H9 (cell line): ENCODE results near the gene SLIT2. TPM values are rescaled to one million over a fixed set of nuclear protein-coding genes. Genes with fewer than 3 reads are reported as not detected.

ENCODE experiments used
- DNase-seq: peaks from one replicate; pipeline ENCODE4 v3.0.0-alpha.2; 2017
- H2AFZ ChIP-seq: one replicate; pipeline ENCODE4 v1.6.1; 2013; ENCODE audit warnings: mild to moderate bottlenecking, low read length, control low read depth, moderate library complexity
- H2AK5ac ChIP-seq: 2 replicates; pipeline ENCODE4 v1.6.1; 2013; ENCODE audit warnings: low read length, control low read depth, mixed read lengths; ENCODE audit not compliant: insufficient read length
- H2BK120ac ChIP-seq: one replicate; pipeline ENCODE4 v1.6.1; 2013; ENCODE audit warnings: low read depth, mild to moderate bottlenecking, low read length, control low read depth, inconsistent platforms; ENCODE audit not compliant: poor library complexity, severe bottlenecking
- H2BK12ac ChIP-seq: 2 replicates; pipeline ENCODE4 v1.6.1; 2013; ENCODE audit warnings: low read length, control low read depth, mixed read lengths, low read depth; ENCODE audit not compliant: insufficient read length
- H2BK15ac ChIP-seq: 2 replicates; pipeline ENCODE4 v1.6.1; 2013; ENCODE audit warnings: low read depth, low read length, control low read depth
- H2BK20ac ChIP-seq: one replicate; pipeline ENCODE4 v1.6.1; 2013; ENCODE audit warnings: low read depth, mild to moderate bottlenecking, low read length, control low read depth, inconsistent platforms; ENCODE audit not compliant: poor library complexity, severe bottlenecking
- H2BK5ac ChIP-seq: 2 replicates; pipeline ENCODE4 v1.6.1; 2013; ENCODE audit warnings: low read length, control low read depth, mixed read lengths; ENCODE audit not compliant: insufficient read length
- H3K14ac ChIP-seq: 2 replicates; pipeline ENCODE4 v1.6.1; 2013; ENCODE audit warnings: low read length, control low read depth; ENCODE audit not compliant: insufficient read depth
- H3K18ac ChIP-seq: 2 replicates; pipeline ENCODE4 v1.6.1; 2013; ENCODE audit warnings: low read depth, mild to moderate bottlenecking, mixed read lengths, low read length, control low read depth; ENCODE audit not compliant: insufficient read length
- H3K23ac ChIP-seq: 2 replicates; pipeline ENCODE4 v1.6.1; 2013; ENCODE audit warnings: low read length, control low read depth, mixed read lengths, low read depth; ENCODE audit not compliant: insufficient read length
- H3K23me2 ChIP-seq: 2 replicates; pipeline ENCODE4 v1.6.1; 2013; ENCODE audit warnings: low read depth, mild to moderate bottlenecking, mixed read lengths, low read length, control low read depth; ENCODE audit not compliant: insufficient read length, poor library complexity, severe bottlenecking
- H3K27ac ChIP-seq: 2 replicates; pipeline ENCODE4 v1.5.1; 2013; ENCODE audit warnings: low read length, control low read depth, mixed read lengths, low read depth; ENCODE audit not compliant: insufficient read length
- H3K27me3 ChIP-seq: 2 replicates; pipeline ENCODE4 v1.6.1; 2013; ENCODE audit warnings: low read length, control low read depth, inconsistent platforms; ENCODE audit not compliant: insufficient read depth
- H3K4ac ChIP-seq: 2 replicates; pipeline ENCODE4 v1.6.1; 2013; ENCODE audit warnings: low read depth, mild to moderate bottlenecking, control low read depth, inconsistent platforms, low read length, moderate library complexity
- H3K4me1 ChIP-seq: 2 replicates; pipeline ENCODE4 v1.6.1; 2013; ENCODE audit warnings: low read length, control low read depth, inconsistent platforms; ENCODE audit not compliant: insufficient read depth
- H3K4me2 ChIP-seq: 2 replicates; pipeline ENCODE4 v1.6.1; 2013; ENCODE audit warnings: low read length, control low read depth, mixed read lengths; ENCODE audit not compliant: insufficient read length, insufficient read depth
- H3K56ac ChIP-seq: 2 replicates; pipeline ENCODE4 v1.6.1; 2013; ENCODE audit warnings: low read depth, mild to moderate bottlenecking, mixed read lengths, low read length, control low read depth; ENCODE audit not compliant: insufficient read length
- H3K79me1 ChIP-seq: 2 replicates; pipeline ENCODE4 v1.6.1; 2013; ENCODE audit warnings: low read depth, mild to moderate bottlenecking, moderate library complexity, low read length, control low read depth, inconsistent platforms; ENCODE audit not compliant: insufficient read depth, poor library complexity, severe bottlenecking
- H3K79me2 ChIP-seq: 2 replicates; pipeline ENCODE4 v1.6.1; 2013; ENCODE audit warnings: low read length, control low read depth, inconsistent platforms; ENCODE audit not compliant: insufficient read depth
- H3K9ac ChIP-seq: 2 replicates; pipeline ENCODE4 v1.6.1; 2013; ENCODE audit warnings: low read length, control low read depth, mixed read lengths; ENCODE audit not compliant: insufficient read length; ENCODE audit errors: extremely low read depth
- H3K9me3 ChIP-seq: one replicate; pipeline ENCODE4 v1.6.1; 2013; ENCODE audit warnings: low read depth, low read length, inconsistent platforms; ENCODE audit not compliant: control insufficient read depth
- H3T11ph ChIP-seq: one replicate; pipeline ENCODE4 v1.6.1; 2013; ENCODE audit warnings: mild to moderate bottlenecking, low read length, control low read depth, inconsistent platforms
- H4K20me1 ChIP-seq: one replicate; pipeline ENCODE4 v1.6.1; 2013; ENCODE audit not compliant: control insufficient read depth, insufficient read length, insufficient read depth
- H4K5ac ChIP-seq: 2 replicates; pipeline ENCODE4 v1.6.1; 2013; ENCODE audit warnings: low read depth, mild to moderate bottlenecking, mixed read lengths, low read length, control low read depth; ENCODE audit not compliant: insufficient read length
- H4K8ac ChIP-seq: replicated peaks from 2 replicates; pipeline ENCODE4 v1.6.1; 2013; ENCODE audit warnings: low read length, control low read depth, mixed read lengths, low read depth; ENCODE audit not compliant: insufficient read length
- H4K91ac ChIP-seq: 2 replicates; pipeline ENCODE4 v1.6.1; 2013; ENCODE audit warnings: low read depth, mild to moderate bottlenecking, moderate library complexity, mixed read lengths, low read length, control low read depth; ENCODE audit not compliant: insufficient read length
- H3K27ac Mint-ChIP-seq, 3 experiments: 2 replicates in 2 of 3; 3 replicates in 1 of 3; pipeline ENCODE4 v1.8.0; 2020 to 2021; ENCODE audit warnings: mixed read lengths in 3 of 3, mild to moderate bottlenecking in 1 of 3, moderate library complexity in 1 of 3
- H3K27me3 Mint-ChIP-seq: 2 replicates; pipeline ENCODE4 v1.8.0; 2021; ENCODE audit warnings: low read depth, mild to moderate bottlenecking, moderate library complexity, mixed read lengths
- H3K36me3 Mint-ChIP-seq, 3 experiments: 2 replicates in 2 of 3; 3 replicates in 1 of 3; pipeline ENCODE4 v1.8.0; 2020 to 2021; ENCODE audit warnings: low read depth in 3 of 3, mixed read lengths in 3 of 3; ENCODE audit not compliant: insufficient read depth in 1 of 3
- H3K4me1 Mint-ChIP-seq, 2 experiments: 2 replicates each; pipeline ENCODE4 v1.8.0; 2020; ENCODE audit warnings: mixed read lengths in 2 of 2
- H3K4me3 Mint-ChIP-seq, 2 experiments: 2 replicates in 1 of 2; 3 replicates in 1 of 2; pipeline ENCODE4 v1.8.0; 2020 to 2021; ENCODE audit warnings: mild to moderate bottlenecking in 2 of 2, mixed read lengths in 2 of 2, moderate library complexity in 1 of 2
- H3K9me3 Mint-ChIP-seq, 2 experiments: 2 replicates in 1 of 2; 3 replicates in 1 of 2; pipeline ENCODE4 v1.8.0; 2020; ENCODE audit warnings: mild to moderate bottlenecking in 2 of 2, mixed read lengths in 2 of 2, moderate library complexity in 1 of 2
- CTCF ChIP-seq: fragments of 200-600 bp; sonication (generic); conservative IDR thresholded peaks from 3 replicates; pipeline ENCODE4 v1.8.0; 2021; ENCODE audit warnings: antibody characterized with exemption, mild to moderate bottlenecking
- WGBS: extraction: QIAGEN DNeasy Blood & Tissue Kit; methylation state at CpG from one replicate; pipeline ENCODE4 v1.1.7; 2013; ENCODE audit warnings: missing lambda C conversion rate, low lambda C conversion rate, mixed read lengths; ENCODE audit not compliant: insufficient read length; ENCODE audit errors: extremely low coverage; 5-methylcytosine and 5-hydroxymethylcytosine counted together
- total RNA-seq: library from RNA; stranded (reverse); gene quantifications from 2 replicates; pipeline ENCODE4 v1.2.1, GENCODE V29; 2021

SLIT2 gene
- total RNA-seq, 1 experiment from 2014 or later = 1.3 TPM

- Histone ChIP-seq H3K9ac (no peak overlapping the region), H2BK12ac (no peak overlapping the region), H3K14ac (no peak overlapping the region), H2BK20ac (no peak overlapping the region), H4K20me1 (no peaks in the 10 kb centered on the region), H3K27ac (no peak overlapping the region), H3K23me2 (no peaks in the 10 kb centered on the region), H2BK15ac (no peak overlapping the region), H4K91ac (no peak overlapping the region), H3K27me3 (no peaks in the 10 kb centered on the region), H2BK120ac (no peak overlapping the region), H3K56ac (no peak overlapping the region), H3K4me2 (no peak overlapping the region), H3K18ac (no peak overlapping the region), H3K4me1 (no peaks in the 10 kb centered on the region), H3K79me1 (no peaks in the 10 kb centered on the region), H3K9me3 (no peaks in the 10 kb centered on the region), H2AK5ac (no peak overlapping the region), H4K8ac (no peak overlapping the region), H3K23ac (no peak overlapping the region), H3K79me2 (no peaks in the 10 kb centered on the region), H3T11ph (no peak overlapping the region), H4K5ac (no peak overlapping the region), H3K4ac (no peak overlapping the region), H2AFZ (no peak overlapping the region), H2BK5ac (no peak overlapping the region)
- Mint-ChIP-seq H3K4me1 (peaks cover 2 to 9% of the 10 kb centered on the region in 2 experiments), H3K27ac (no peak overlapping the region), H3K27me3 (no peaks in the 10 kb centered on the region), H3K36me3 (no peaks in the 10 kb centered on the region), H3K4me3 (no peak overlapping the region), H3K9me3 (no peaks in the 10 kb centered on the region)
- DNase-seq = no peak
- WGBS = no CpG with 5 or more reads among the region's 1 CpG
- no peak for TF ChIP-seq CTCF
These were observed 17.6 kb downstream of the SLIT2 start for GRCh38 chr4:20269320-20269719.
